NOMO-1 (cell line): Measurements from ENCODE around the gene ASB16.

Experiments
- DNase-seq, 2 experiments: peaks; one replicate each; lab custom pipeline; 2025; ENCODE audit not compliant: unreplicated experiment in 2 of 2; lab: John Stamatoyannopoulos, UW

The ASB16 gene

GRCh38 chr17:44221084-44221861 lies 50.8 kb downstream of the ASB16 start:
- DNase-seq: peak; percentile 54 to 72

GRCh38 chr17:44221862-44222111 lies 51.3 kb downstream of the ASB16 start:
- DNase-seq: no peak

GRCh38 chr17:44222112-44222869 lies 51.8 kb downstream of the ASB16 start:
- peak; percentile 66 to 70 for DNase-seq

GRCh38 chr17:44223541-44224071 lies 53.1 kb downstream of the ASB16 start:
- no peak for DNase-seq
